OCI-LY1 (cell line): ENCODE measurements around the gene WFDC11.
"Not testable (repeated sequence)": the region's sequence is repeated elsewhere in the genome, so short reads cannot be mapped to it uniquely, and the experiment has no call there.

ENCODE experiments used
- EZH2 ChIP-seq: fragments of 200-600 bp; sonication (generic), shearing (Covaris generic); IDR thresholded peaks from 2 replicates; pipeline ENCODE4 v1.8.0; 2017; ENCODE audit warnings: borderline replicate concordance, mixed run types, mild to moderate bottlenecking, antibody characterized with exemption, low read length, moderate library complexity, mixed read lengths
- TF ChIP-seq, protein P1 (sequence below): fragments of 200-600 bp; sonication (generic), shearing (Covaris generic); IDR thresholded peaks from 2 replicates; pipeline ENCODE4 v1.5.1; 2017; ENCODE audit warnings: mild to moderate bottlenecking, antibody characterized with exemption, low read length, moderate library complexity, mixed read lengths

- TF ChIP-seq, protein P1, sequence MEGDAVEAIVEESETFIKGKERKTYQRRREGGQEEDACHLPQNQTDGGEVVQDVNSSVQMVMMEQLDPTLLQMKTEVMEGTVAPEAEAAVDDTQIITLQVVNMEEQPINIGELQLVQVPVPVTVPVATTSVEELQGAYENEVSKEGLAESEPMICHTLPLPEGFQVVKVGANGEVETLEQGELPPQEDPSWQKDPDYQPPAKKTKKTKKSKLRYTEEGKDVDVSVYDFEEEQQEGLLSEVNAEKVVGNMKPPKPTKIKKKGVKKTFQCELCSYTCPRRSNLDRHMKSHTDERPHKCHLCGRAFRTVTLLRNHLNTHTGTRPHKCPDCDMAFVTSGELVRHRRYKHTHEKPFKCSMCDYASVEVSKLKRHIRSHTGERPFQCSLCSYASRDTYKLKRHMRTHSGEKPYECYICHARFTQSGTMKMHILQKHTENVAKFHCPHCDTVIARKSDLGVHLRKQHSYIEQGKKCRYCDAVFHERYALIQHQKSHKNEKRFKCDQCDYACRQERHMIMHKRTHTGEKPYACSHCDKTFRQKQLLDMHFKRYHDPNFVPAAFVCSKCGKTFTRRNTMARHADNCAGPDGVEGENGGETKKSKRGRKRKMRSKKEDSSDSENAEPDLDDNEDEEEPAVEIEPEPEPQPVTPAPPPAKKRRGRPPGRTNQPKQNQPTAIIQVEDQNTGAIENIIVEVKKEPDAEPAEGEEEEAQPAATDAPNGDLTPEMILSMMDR = not testable (repeated sequence)
- not testable (repeated sequence) for TF ChIP-seq EZH2
Measured at GRCh38 chr20:45716141-45716688, 46.2 kb upstream of the WFDC11 start.
